WTC11 (cell line): Measurements from ENCODE around the gene CLCN4. TPM values are rescaled to one million over a fixed set of nuclear protein-coding genes. Genes with fewer than 3 reads are reported as not detected.

ENCODE experiments used
- ATAC-seq: fragments of 200-7000 bp; cut with Tn5 transposase; 2 replicates; pipeline ENCODE4 v1.10.0; 2021; ENCODE audit warnings: mild to moderate bottlenecking, moderate library complexity
- CTCF ChIA-PET: fragments of 300-600 bp; sonication (Branson Sonifier 250); formaldehyde crosslinking; loops from one replicate; lab custom pipeline; 2021; ENCODE audit warnings: antibody characterized with exemption; lab: Charles Lee
- POLR2A ChIA-PET: fragments of 350-600 bp; sonication (Branson Sonifier 250); formaldehyde crosslinking; loops from one replicate; lab custom pipeline; 2021; ENCODE audit warnings: antibody characterized with exemption; lab: Charles Lee
- DNase-seq: peaks from one replicate; pipeline ENCODE4 v3.0.0; 2021; ENCODE audit warnings: low spot score
- H3K27ac Mint-ChIP-seq: 2 replicates; pipeline ENCODE4 v1.8.0; 2021; ENCODE audit warnings: mixed read lengths
- H3K27me3 Mint-ChIP-seq: 2 replicates; pipeline ENCODE4 v1.8.0; 2021; ENCODE audit warnings: low read depth, mild to moderate bottlenecking, moderate library complexity, mixed read lengths
- H3K36me3 Mint-ChIP-seq: 2 replicates; pipeline ENCODE4 v1.8.0; 2021; ENCODE audit warnings: mixed read lengths
- H3K4me1 Mint-ChIP-seq: 2 replicates; pipeline ENCODE4 v1.8.0; 2022; ENCODE audit warnings: mixed read lengths
- H3K4me3 Mint-ChIP-seq: 2 replicates; pipeline ENCODE4 v1.8.0; 2021; ENCODE audit warnings: mild to moderate bottlenecking, moderate library complexity, mixed read lengths
- H3K9me3 Mint-ChIP-seq: 2 replicates; pipeline ENCODE4 v1.8.0; 2021; ENCODE audit warnings: mixed read lengths
- CREM ChIP-seq: sonication (generic); formaldehyde crosslinking; IDR thresholded peaks from 2 replicates; pipeline ENCODE4 v1.8.1; 2022; ENCODE audit warnings: mild to moderate bottlenecking, missing genetic modification reagents, moderate library complexity
- ELF4 ChIP-seq: sonication (generic); formaldehyde crosslinking; IDR thresholded peaks from 2 replicates; pipeline ENCODE4 v1.8.1; 2022; ENCODE audit warnings: low read depth, mild to moderate bottlenecking, moderate library complexity, missing genetic modification reagents
- ETV6 ChIP-seq: sonication (generic); formaldehyde crosslinking; IDR thresholded peaks from 2 replicates; pipeline ENCODE4 v1.8.1; 2022; ENCODE audit warnings: mild to moderate bottlenecking, missing genetic modification reagents
- FOXJ3 ChIP-seq: sonication (generic); formaldehyde crosslinking; IDR thresholded peaks from 2 replicates; pipeline ENCODE4 v1.9.0; 2021; ENCODE audit warnings: missing genetic modification reagents, mild to moderate bottlenecking, borderline replicate concordance
- FOXK1 ChIP-seq: sonication (generic); formaldehyde crosslinking; IDR thresholded peaks from 2 replicates; pipeline ENCODE4 v1.8.0; 2022; ENCODE audit warnings: mild to moderate bottlenecking, moderate library complexity, missing genetic modification reagents
- HMGA2 ChIP-seq: fragments of 250-450 bp; sonication (Bioruptor Pico); IDR thresholded peaks from 2 replicates; pipeline ENCODE4 v1.4.0; 2021; ENCODE audit warnings: mild to moderate bottlenecking, moderate library complexity
- JAZF1 ChIP-seq: fragments of 250-450 bp; sonication (Bioruptor Pico); IDR thresholded peaks from 2 replicates; pipeline ENCODE4 v1.9.0; 2021; ENCODE audit warnings: moderate library complexity, mild to moderate bottlenecking, inconsistent platforms
- NFE2L1 ChIP-seq: sonication (generic); formaldehyde crosslinking; IDR thresholded peaks from 2 replicates; pipeline ENCODE4 v1.8.1; 2023; ENCODE audit warnings: missing genetic modification reagents
- NR1H2 ChIP-seq: sonication (generic); formaldehyde crosslinking; IDR thresholded peaks from 2 replicates; pipeline ENCODE4 v1.9.0; 2021; ENCODE audit warnings: mild to moderate bottlenecking, moderate library complexity, missing genetic modification reagents
- NR3C1 ChIP-seq: sonication (generic); formaldehyde crosslinking; conservative IDR thresholded peaks from 2 replicates; pipeline ENCODE4 v1.8.1; 2023; ENCODE audit warnings: low read depth, mild to moderate bottlenecking, missing genetic modification reagents
- PRRX2 ChIP-seq: fragments of 250-450 bp; sonication (Bioruptor Pico); IDR thresholded peaks from 2 replicates; pipeline ENCODE4 v1.8.0; 2021; ENCODE audit warnings: mild to moderate bottlenecking
- RELA ChIP-seq: sonication (generic); formaldehyde crosslinking; IDR thresholded peaks from 2 replicates; pipeline ENCODE4 v1.8.1; 2022; ENCODE audit warnings: missing genetic modification reagents, mild to moderate bottlenecking, borderline replicate concordance
- RORB ChIP-seq: fragments of 250-450 bp; sonication (Bioruptor Pico); IDR thresholded peaks from 2 replicates; pipeline ENCODE4 v1.9.0; 2021; ENCODE audit warnings: mild to moderate bottlenecking
- SMAD3 ChIP-seq: sonication (generic); formaldehyde crosslinking; IDR thresholded peaks from 2 replicates; pipeline ENCODE4 v1.8.0; 2022; ENCODE audit warnings: missing genetic modification reagents, mild to moderate bottlenecking, borderline replicate concordance
- SMAD4 ChIP-seq: sonication (generic); formaldehyde crosslinking; IDR thresholded peaks from 2 replicates; pipeline ENCODE4 v1.8.0; 2022; ENCODE audit warnings: mild to moderate bottlenecking, missing genetic modification reagents
- ZNF121 ChIP-seq: sonication (generic); formaldehyde crosslinking; IDR thresholded peaks from 2 replicates; pipeline ENCODE4 v1.8.0; 2023; ENCODE audit warnings: missing genetic modification reagents
- ZNF219 ChIP-seq: sonication (generic); formaldehyde crosslinking; IDR thresholded peaks from 2 replicates; pipeline ENCODE4 v1.8.0; 2023; ENCODE audit warnings: missing genetic modification reagents, mild to moderate bottlenecking, borderline replicate concordance
- total RNA-seq: library from RNA; stranded (reverse); gene quantifications from 3 replicates; pipeline ENCODE4 v1.2.3, GENCODE V29; 2021
- TF ChIP-seq, protein P1 (sequence below): fragments of 250-450 bp; sonication (Bioruptor Pico); conservative IDR thresholded peaks from 2 replicates; pipeline ENCODE4 v1.9.0; 2021; ENCODE audit warnings: mild to moderate bottlenecking
- TF ChIP-seq, protein P2 (sequence below): sonication (generic); formaldehyde crosslinking; IDR thresholded peaks from 2 replicates; pipeline ENCODE4 v1.8.0; 2022; ENCODE audit warnings: mild to moderate bottlenecking, missing genetic modification reagents
- TF ChIP-seq, protein P3 (sequence below): sonication (generic); formaldehyde crosslinking; IDR thresholded peaks from 2 replicates; pipeline ENCODE4 v1.8.1; 2022; ENCODE audit warnings: low read depth, missing genetic modification reagents, borderline replicate concordance
- TF ChIP-seq, protein P4 (sequence below): sonication (generic); formaldehyde crosslinking; IDR thresholded peaks from 2 replicates; pipeline ENCODE4 v1.8.1; 2023; ENCODE audit warnings: mild to moderate bottlenecking, missing genetic modification reagents
- TF ChIP-seq, protein P5 (sequence below): sonication (generic); formaldehyde crosslinking; IDR thresholded peaks from 2 replicates; pipeline ENCODE4 v1.8.0; 2022; ENCODE audit warnings: missing genetic modification reagents

CLCN4 gene
- total RNA-seq, 1 experiment from 2014 or later: 8.9 TPM

DNA sequence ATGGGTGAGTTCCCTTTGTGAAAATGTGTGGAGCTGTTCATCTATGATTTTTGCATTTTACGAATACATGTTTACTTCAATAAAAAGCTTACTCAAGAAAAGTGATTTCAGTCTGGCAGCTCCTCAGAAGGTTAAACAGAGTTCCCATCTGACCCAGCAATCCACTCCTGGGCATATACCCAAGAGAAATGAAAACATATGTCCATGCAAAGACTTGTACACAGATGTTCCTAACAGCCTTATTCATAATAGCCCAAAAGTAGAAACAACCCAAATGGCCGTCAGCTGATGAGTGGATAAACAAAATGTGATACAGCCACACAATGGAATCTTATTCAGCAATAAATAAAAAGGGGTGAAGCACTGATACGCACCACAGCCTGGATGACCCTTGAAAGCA, 20.8 kb downstream of the CLCN4 start (continued):
- TF ChIP-seq, protein P1, sequence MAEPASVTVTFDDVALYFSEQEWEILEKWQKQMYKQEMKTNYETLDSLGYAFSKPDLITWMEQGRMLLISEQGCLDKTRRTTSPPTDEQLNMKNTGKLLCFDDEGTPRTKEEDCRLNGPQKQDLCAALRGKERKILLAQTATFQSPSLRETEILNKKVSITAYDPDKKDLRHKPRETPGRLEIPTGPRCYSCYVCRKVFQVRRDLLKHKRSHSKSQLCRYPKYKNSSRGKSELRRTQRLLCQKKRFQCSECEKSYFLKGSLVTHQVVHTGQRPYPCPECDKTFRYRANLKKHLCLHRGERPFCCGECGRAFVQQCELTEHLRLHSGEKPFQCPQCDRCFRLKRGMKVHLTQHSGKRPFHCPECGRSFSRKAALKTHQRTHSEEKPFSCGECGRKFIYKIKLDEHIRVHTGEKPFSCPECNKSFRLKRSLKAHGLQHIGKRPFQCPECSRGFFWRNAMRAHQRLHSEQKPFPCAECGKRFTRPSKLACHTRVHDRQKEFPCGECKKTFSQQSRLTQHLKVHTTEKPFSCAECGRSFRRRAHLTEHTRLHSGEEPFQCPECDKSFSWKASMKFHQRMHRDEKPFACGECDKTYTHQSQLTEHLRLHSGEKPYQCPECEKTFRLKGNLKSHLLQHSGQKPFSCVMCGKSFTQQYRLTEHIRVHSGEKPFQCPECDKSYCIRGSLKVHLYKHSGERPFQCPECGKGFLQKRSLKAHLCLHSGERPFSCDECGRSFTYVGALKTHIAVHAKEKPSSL (CRISPR knock-in tag): no peak
- TF ChIP-seq FOXK1 (CRISPR knock-in tag): no peak
- TF ChIP-seq RORB (CRISPR knock-in tag): no peak
- TF ChIP-seq, protein P2, sequence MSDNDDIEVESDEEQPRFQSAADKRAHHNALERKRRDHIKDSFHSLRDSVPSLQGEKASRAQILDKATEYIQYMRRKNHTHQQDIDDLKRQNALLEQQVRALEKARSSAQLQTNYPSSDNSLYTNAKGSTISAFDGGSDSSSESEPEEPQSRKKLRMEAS (CRISPR knock-in tag): no peak
- TF ChIP-seq NFE2L1 (CRISPR knock-in tag): no peak

DNA sequence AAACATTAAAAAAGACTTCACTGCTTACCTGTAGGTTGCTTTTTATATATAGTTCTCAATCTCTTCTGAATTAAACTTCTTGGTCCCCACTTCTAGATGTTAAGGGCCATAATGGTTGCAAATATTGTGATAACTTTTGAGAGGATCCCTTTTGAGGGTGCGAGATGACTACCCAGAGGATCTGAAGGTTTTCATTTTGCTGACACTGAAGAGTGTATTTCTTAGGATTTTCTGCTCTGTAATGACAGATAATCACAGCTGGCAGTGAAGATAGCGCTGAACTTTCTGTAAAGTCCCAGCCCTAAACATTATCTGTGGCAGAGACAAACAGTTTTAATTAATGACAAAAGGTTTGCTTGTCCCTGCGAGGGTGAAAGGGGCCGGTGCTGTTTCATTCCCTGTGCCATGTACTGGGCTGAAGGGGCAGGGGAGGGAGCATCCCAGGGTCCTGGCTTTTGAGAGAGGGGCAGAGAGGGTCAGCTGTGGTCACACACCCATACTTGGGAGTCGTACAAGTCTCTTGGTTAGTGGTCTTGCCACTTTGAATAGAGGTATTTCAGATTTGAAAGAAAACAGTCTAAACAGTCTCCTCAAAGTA, 22.2 kb downstream of the CLCN4 start:
- POLR2A ChIA-PET: no interaction called here

DNA sequence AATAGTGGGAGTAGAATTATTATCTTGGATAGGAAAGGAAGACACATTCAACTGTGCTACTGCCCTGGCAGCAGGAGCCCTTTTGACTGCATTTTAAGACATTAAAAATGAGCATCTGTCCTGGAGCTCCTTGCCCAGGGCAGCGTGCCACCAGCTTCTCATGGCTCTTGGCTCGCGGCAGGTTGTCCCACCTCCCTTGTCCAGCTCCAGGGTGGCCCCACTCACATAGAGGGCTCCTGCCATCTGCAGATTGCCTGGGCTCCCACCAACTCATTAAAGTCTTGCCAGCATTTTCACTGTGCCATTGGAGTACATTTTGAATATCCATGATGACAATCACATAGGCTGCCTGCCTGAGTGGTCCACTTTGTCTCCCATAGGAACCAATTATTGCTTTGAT, 27.0 kb downstream of the CLCN4 start:
- POLR2A ChIA-PET: no interaction called here
- peaks cover 2% of the 10 kb centered on the region; the same call in 1 of the 2 replicates for H3K36me3 Mint-ChIP-seq
- CTCF ChIA-PET: interaction anchor here (0.6 kb wide), 1 partner anchor 295 kb away, joined by 3 read pairs; no protein-coding TSS in a partner anchor
- DNase-seq (no peak), ATAC-seq (no peak)
- H3K27me3 Mint-ChIP-seq: no peaks in the 10 kb centered on the region
- H3K4me3 Mint-ChIP-seq: no peak overlapping the region
- no peaks in the 10 kb centered on the region for H3K9me3 Mint-ChIP-seq
- H3K4me1 Mint-ChIP-seq: no peaks in the 10 kb centered on the region
- no peak overlapping the region for H3K27ac Mint-ChIP-seq
- no peak for TF ChIP-seq ZNF219 (CRISPR knock-in tag)
- TF ChIP-seq, protein P3, sequence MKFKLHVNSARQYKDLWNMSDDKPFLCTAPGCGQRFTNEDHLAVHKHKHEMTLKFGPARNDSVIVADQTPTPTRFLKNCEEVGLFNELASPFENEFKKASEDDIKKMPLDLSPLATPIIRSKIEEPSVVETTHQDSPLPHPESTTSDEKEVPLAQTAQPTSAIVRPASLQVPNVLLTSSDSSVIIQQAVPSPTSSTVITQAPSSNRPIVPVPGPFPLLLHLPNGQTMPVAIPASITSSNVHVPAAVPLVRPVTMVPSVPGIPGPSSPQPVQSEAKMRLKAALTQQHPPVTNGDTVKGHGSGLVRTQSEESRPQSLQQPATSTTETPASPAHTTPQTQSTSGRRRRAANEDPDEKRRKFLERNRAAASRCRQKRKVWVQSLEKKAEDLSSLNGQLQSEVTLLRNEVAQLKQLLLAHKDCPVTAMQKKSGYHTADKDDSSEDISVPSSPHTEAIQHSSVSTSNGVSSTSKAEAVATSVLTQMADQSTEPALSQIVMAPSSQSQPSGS (CRISPR knock-in tag): no peak
- TF ChIP-seq, protein P4, sequence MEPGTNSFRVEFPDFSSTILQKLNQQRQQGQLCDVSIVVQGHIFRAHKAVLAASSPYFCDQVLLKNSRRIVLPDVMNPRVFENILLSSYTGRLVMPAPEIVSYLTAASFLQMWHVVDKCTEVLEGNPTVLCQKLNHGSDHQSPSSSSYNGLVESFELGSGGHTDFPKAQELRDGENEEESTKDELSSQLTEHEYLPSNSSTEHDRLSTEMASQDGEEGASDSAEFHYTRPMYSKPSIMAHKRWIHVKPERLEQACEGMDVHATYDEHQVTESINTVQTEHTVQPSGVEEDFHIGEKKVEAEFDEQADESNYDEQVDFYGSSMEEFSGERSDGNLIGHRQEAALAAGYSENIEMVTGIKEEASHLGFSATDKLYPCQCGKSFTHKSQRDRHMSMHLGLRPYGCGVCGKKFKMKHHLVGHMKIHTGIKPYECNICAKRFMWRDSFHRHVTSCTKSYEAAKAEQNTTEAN (CRISPR knock-in tag): no peak
- no peak for TF ChIP-seq ELF4 (CRISPR knock-in tag)
- no peak for TF ChIP-seq CREM
- no peak for TF ChIP-seq RELA (CRISPR knock-in tag)

More for the DNA sequence above, 22.2 kb downstream of the CLCN4 start:
- Mint-ChIP-seq H3K36me3 (no peaks in the 10 kb centered on the region), H3K4me1 (peaks cover 20% of the 10 kb centered on the region), H3K27me3 (no peaks in the 10 kb centered on the region), H3K27ac (no peak overlapping the region), H3K4me3 (no peak overlapping the region), H3K9me3 (no peaks in the 10 kb centered on the region)
- ATAC-seq (no peak), DNase-seq (no peak)
- TF ChIP-seq SMAD3: no peak
- no peak for TF ChIP-seq NR3C1 (CRISPR knock-in tag)
- TF ChIP-seq NR1H2: no peak
- no peak for TF ChIP-seq SMAD4 (CRISPR knock-in tag)
- TF ChIP-seq PRRX2: no peak
- TF ChIP-seq, protein P3 (CRISPR knock-in tag): no peak
- TF ChIP-seq ETV6 (CRISPR knock-in tag): no peak
- TF ChIP-seq ZNF121 (CRISPR knock-in tag): no peak
- TF ChIP-seq HMGA2: no peak
- no peak for TF ChIP-seq JAZF1
- TF ChIP-seq FOXJ3: no peak
- TF ChIP-seq, protein P5, sequence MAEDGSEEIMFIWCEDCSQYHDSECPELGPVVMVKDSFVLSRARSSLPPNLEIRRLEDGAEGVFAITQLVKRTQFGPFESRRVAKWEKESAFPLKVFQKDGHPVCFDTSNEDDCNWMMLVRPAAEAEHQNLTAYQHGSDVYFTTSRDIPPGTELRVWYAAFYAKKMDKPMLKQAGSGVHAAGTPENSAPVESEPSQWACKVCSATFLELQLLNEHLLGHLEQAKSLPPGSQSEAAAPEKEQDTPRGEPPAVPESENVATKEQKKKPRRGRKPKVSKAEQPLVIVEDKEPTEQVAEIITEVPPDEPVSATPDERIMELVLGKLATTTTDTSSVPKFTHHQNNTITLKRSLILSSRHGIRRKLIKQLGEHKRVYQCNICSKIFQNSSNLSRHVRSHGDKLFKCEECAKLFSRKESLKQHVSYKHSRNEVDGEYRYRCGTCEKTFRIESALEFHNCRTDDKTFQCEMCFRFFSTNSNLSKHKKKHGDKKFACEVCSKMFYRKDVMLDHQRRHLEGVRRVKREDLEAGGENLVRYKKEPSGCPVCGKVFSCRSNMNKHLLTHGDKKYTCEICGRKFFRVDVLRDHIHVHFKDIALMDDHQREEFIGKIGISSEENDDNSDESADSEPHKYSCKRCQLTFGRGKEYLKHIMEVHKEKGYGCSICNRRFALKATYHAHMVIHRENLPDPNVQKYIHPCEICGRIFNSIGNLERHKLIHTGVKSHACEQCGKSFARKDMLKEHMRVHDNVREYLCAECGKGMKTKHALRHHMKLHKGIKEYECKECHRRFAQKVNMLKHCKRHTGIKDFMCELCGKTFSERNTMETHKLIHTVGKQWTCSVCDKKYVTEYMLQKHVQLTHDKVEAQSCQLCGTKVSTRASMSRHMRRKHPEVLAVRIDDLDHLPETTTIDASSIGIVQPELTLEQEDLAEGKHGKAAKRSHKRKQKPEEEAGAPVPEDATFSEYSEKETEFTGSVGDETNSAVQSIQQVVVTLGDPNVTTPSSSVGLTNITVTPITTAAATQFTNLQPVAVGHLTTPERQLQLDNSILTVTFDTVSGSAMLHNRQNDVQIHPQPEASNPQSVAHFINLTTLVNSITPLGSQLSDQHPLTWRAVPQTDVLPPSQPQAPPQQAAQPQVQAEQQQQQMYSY (CRISPR knock-in tag): no peak
- CTCF ChIA-PET: no interaction called here
